ENCODE measurements around the gene GSTA5.
"Not testable (repeated sequence)": the region's sequence is repeated elsewhere in the genome, so short reads cannot be mapped to it uniquely, and the experiment has no call there.

The GSTA5 gene

GRCh38 chr6:52786249-52786956, 54.2 kb downstream of the GSTA5 start:
- DNase-seq, result no peak

- DNase-seq, result not testable (repeated sequence)
Observed at GRCh38 chr6:52782696-52783274, 57.8 kb downstream of the GSTA5 start.

- not testable (repeated sequence) for DNase-seq
Observed at GRCh38 chr6:52782209-52782608, 58.4 kb downstream of the GSTA5 start.

Data from CD4-positive, alpha-beta T cell treated with Interferon gamma for 1 hour (primary cell).